ENCODE results near the gene SLC6A20.
A peak's percentile ranks its signal among the peaks of the same experiment; 100 is the strongest.

The SLC6A20 gene

GRCh38 chr3:45729614-45730013, 66.7 kb downstream of the SLC6A20 start:
- DNase-seq (ENCODE audit: low spot score) = no peak

GRCh38 chr3:45724911-45725310, 71.4 kb downstream of the SLC6A20 start:
- DNase-seq (ENCODE audit: low spot score) = no peak

- no peak for DNase-seq (ENCODE audit: low spot score)
Observed at GRCh38 chr3:45719655-45720487, 76.5 kb downstream of the SLC6A20 start.

GRCh38 chr3:45716790-45717336, 79.5 kb downstream of the SLC6A20 start:
- no peak for DNase-seq (ENCODE audit: low spot score)

- no peak for DNase-seq (ENCODE audit: low spot score)
Observed at GRCh38 chr3:45715945-45716344, 80.4 kb downstream of the SLC6A20 start.

- peak; percentile 66 for DNase-seq (ENCODE audit: low spot score)
Observed at GRCh38 chr3:45712434-45713110, 83.8 kb downstream of the SLC6A20 start.

- no peak for DNase-seq (ENCODE audit: low spot score)
Observed at GRCh38 chr3:45711931-45712330, 84.4 kb downstream of the SLC6A20 start.

GRCh38 chr3:45705839-45706808, 90.2 kb downstream of the SLC6A20 start:
- no peak for DNase-seq (ENCODE audit: low spot score)

Small RNAs within 50 kb of the gene (small RNA-seq; reads per million reads assigned to genes)
- 0 to 0.09 reads per million in 2 experiments for gene RN7SL145P
